Fibroblast of lung (primary cell): Measurements from ENCODE around the gene USP17L12. TPM values are rescaled to one million over a fixed set of nuclear protein-coding genes. Genes with fewer than 3 reads are reported as not detected.
"Not testable (repeated sequence)": the region's sequence is repeated elsewhere in the genome, so short reads cannot be mapped to it uniquely, and the experiment has no call there.

Experiments used
- DNase-seq, 2 donors: peaks; one replicate each; pipeline versions ENCODE4 v3.0.0 to v3.0.0-alpha.2; 2010; ENCODE audit warnings: low read depth in 2 of 2
- H2AFZ ChIP-seq: 2 replicates; pipeline ENCODE4 v1.5.1; 2012; ENCODE audit warnings: low read length, control low read depth, inconsistent platforms
- H3K27ac ChIP-seq: 2 replicates; pipeline ENCODE4 v1.5.1; 2011; ENCODE audit warnings: low read length, control low read depth; ENCODE audit not compliant: insufficient read depth
- H3K27me3 ChIP-seq: 2 replicates; pipeline ENCODE4 v1.5.1; 2011; ENCODE audit warnings: mild to moderate bottlenecking, low read length; ENCODE audit not compliant: control insufficient read depth, insufficient read depth
- H3K36me3 ChIP-seq: 2 replicates; pipeline ENCODE4 v1.5.1; 2011; ENCODE audit warnings: low read length; ENCODE audit not compliant: control insufficient read depth, insufficient read depth
- H3K4me1 ChIP-seq: 2 replicates; pipeline ENCODE4 v1.5.1; 2011; ENCODE audit warnings: low read length; ENCODE audit not compliant: control insufficient read depth, insufficient read depth; ENCODE audit errors: extremely low read depth
- H3K4me2 ChIP-seq: 2 replicates; pipeline ENCODE4 v1.5.1; 2011; ENCODE audit warnings: low read length, control low read depth; ENCODE audit not compliant: insufficient read depth; ENCODE audit errors: extremely low read depth
- H3K4me3 ChIP-seq, 4 experiments: fragments of 200-600 bp in 1 of 4; sonication (generic) in 1 of 4; replicated peaks in 1 of 4; 2 replicates each; pipeline ENCODE4 v1.5.1; 2011 to 2016; ENCODE audit warnings: low read length in 4 of 4, low read depth in 3 of 4, mild to moderate bottlenecking in 3 of 4, control low read depth in 2 of 4, inconsistent platforms in 1 of 4, mixed read lengths in 1 of 4; ENCODE audit not compliant: insufficient read depth in 1 of 4; ENCODE audit errors: control extremely low read depth in 1 of 4
- H3K79me2 ChIP-seq: 2 replicates; pipeline ENCODE4 v1.5.1; 2012; ENCODE audit warnings: mild to moderate bottlenecking, low read length, inconsistent platforms; ENCODE audit not compliant: control insufficient read depth, insufficient read depth
- H3K9ac ChIP-seq: 2 replicates; pipeline ENCODE4 v1.5.1; 2011; ENCODE audit warnings: mild to moderate bottlenecking, low read length, control low read depth; ENCODE audit not compliant: insufficient read depth
- H3K9me3 ChIP-seq: 2 replicates; pipeline ENCODE4 v1.5.1; 2012; ENCODE audit warnings: low read depth, low read length; ENCODE audit not compliant: control insufficient read depth, insufficient read depth
- H4K20me1 ChIP-seq: 2 replicates; pipeline ENCODE4 v1.5.1; 2011; ENCODE audit warnings: low read length; ENCODE audit not compliant: control insufficient read depth, insufficient read depth; ENCODE audit errors: extremely low read depth
- polyA minus RNA-seq: library from RNA; depleted of rRNA, polyadenylated mRNA; stranded (reverse); fragments of >200 nt; gene quantifications from 2 replicates; pipeline ENCODE4 v1.2.3, GENCODE V29; 2011; ENCODE audit warnings: low replicate concordance
- polyA plus RNA-seq, 2 donors: library from polyadenylated mRNA; depleted of rRNA in 1 of 2; stranded (reverse) in 1 of 2; unstranded in 1 of 2; fragments of >200 nt; gene quantifications; 2 replicates each; pipeline ENCODE4 v1.2.1, GENCODE V29; 2011 to 2012; ENCODE audit warnings: missing spikeins in 1 of 2
- total RNA-seq: library from RNA; depleted of rRNA; stranded (reverse); fragments of >200 nt; gene quantifications from 2 replicates; pipeline ENCODE4 v1.2.1, GENCODE V29; 2014

Gene USP17L12, protein sequence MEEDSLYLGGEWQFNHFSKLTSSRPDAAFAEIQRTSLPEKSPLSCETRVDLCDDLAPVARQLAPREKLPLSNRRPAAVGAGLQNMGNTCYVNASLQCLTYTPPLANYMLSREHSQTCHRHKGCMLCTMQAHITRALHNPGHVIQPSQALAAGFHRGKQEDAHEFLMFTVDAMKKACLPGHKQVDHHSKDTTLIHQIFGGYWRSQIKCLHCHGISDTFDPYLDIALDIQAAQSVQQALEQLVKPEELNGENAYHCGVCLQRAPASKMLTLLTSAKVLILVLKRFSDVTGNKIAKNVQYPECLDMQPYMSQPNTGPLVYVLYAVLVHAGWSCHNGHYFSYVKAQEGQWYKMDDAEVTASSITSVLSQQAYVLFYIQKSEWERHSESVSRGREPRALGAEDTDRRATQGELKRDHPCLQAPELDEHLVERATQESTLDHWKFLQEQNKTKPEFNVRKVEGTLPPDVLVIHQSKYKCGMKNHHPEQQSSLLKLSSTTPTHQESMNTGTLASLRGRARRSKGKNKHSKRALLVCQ
- total RNA-seq: not detected in 2 replicates
- polyA plus RNA-seq: not detected in 2 replicates
- polyA plus RNA-seq (2012): not detected in 2 replicates
- polyA minus RNA-seq: not detected in 2 replicates

DNA sequence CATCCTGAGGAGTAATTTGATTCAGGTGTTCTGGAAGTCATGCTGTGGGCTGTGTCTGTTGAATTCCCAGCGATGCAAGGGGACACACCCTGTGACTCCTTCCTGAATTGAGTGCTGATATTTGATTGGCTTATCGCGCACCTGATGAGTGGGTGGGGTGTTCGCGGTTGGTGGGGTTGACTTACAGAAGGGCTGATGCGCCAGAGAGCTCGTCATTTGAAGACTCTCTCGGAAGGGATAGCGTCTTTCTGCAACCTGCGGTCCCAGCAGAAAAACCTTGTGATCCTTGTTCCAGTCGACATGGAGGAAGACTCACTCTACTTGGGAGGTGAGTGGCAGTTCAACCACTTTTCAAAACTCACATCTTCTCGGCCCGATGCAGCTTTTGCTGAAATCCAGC, at the start of gene USP17L12:
USP17L12 (plus strand) TSS at position 301 of the 400 bp plus-strand sequence; CDS start at position 301, 0 bp downstream.
- H3K4me1 ChIP-seq, H4K20me1 ChIP-seq, H3K9ac ChIP-seq, DNase-seq, H3K79me2 ChIP-seq, H3K27me3 ChIP-seq, H3K36me3 ChIP-seq, H3K4me2 ChIP-seq, H3K4me3 ChIP-seq, H2AFZ ChIP-seq, H3K27ac ChIP-seq, H3K9me3 ChIP-seq: not testable (repeated sequence)

DNA sequence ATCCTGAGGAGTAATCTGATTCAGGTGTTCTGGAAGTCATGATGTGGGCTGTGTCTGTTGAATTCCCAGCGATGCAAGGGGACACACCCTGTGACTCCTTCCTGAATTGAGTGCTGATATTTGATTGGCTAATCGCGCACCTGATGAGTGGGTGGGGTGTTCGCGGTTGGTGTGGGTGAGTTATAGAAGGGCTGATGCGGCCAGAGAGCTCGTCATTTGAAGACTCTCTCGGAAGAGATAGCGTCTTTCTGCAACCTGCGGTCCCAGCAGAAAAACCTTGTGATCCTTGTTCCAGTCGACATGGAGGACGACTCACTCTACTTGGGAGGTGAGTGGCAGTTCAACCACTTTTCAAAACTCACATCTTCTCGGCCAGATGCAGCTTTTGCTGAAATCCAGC, 9.6 kb upstream of the USP17L12 start, which contains the start of gene USP17L10:
USP17L10 (plus strand) TSS at position 301 of the 400 bp plus-strand sequence; CDS start at position 301, 0 bp downstream.
- not testable (repeated sequence) for H3K27ac ChIP-seq, H3K4me1 ChIP-seq, H3K27me3 ChIP-seq, H2AFZ ChIP-seq, H4K20me1 ChIP-seq, H3K4me2 ChIP-seq, H3K79me2 ChIP-seq, H3K36me3 ChIP-seq, H3K9me3 ChIP-seq, H3K9ac ChIP-seq, DNase-seq, H3K4me3 ChIP-seq

DNA sequence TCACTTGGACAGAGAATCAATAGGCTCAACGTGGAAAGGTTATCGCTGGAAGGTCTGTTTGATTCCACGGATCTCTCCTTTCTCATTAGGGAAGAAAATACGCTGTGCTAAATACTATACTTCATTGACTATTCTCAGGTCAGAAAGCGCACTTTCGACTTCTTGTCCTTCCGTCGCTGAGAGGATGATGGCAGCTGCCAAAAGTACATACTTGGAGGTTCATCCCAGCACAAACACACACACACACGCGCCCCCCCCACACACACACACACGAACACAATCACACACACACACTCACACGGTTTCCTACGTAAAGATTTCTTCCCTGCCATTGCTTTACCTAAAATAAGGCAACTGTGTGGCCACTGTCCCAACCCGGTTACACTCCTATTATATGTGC, 5.3 kb upstream of the USP17L12 start:
- H3K9ac ChIP-seq, H3K36me3 ChIP-seq, H4K20me1 ChIP-seq, H3K4me2 ChIP-seq, H3K4me1 ChIP-seq, H2AFZ ChIP-seq, H3K27me3 ChIP-seq, H3K79me2 ChIP-seq, H3K4me3 ChIP-seq, H3K27ac ChIP-seq, DNase-seq, H3K9me3 ChIP-seq: not testable (repeated sequence)

DNA sequence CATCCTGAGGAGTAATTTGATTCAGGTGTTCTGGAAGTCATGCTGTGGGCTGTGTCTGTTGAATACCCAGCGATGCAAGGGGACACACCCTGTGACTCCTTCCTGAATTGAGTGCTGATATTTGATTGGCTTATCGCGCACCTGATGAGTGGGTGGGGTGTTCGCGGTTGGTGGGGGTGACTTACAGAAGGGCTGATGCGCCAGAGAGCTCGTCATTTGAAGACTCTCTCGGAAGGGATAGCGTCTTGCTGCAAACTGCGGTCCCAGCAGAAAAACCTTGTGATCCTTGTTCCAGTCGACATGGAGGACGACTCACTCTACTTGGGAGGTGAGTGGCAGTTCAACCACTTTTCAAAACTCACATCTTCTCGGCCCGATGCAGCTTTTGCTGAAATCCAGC, 4.8 kb upstream of the USP17L12 start, which contains the start of gene USP17L11:
USP17L11 (plus strand) TSS at position 301 of the 400 bp plus-strand sequence; CDS start at position 301, 0 bp downstream.
- H3K27ac ChIP-seq, H4K20me1 ChIP-seq, H3K9me3 ChIP-seq, H3K79me2 ChIP-seq, H3K9ac ChIP-seq, H3K4me3 ChIP-seq, H3K36me3 ChIP-seq, H3K4me1 ChIP-seq, DNase-seq, H3K27me3 ChIP-seq, H3K4me2 ChIP-seq, H2AFZ ChIP-seq: not testable (repeated sequence)

DNA sequence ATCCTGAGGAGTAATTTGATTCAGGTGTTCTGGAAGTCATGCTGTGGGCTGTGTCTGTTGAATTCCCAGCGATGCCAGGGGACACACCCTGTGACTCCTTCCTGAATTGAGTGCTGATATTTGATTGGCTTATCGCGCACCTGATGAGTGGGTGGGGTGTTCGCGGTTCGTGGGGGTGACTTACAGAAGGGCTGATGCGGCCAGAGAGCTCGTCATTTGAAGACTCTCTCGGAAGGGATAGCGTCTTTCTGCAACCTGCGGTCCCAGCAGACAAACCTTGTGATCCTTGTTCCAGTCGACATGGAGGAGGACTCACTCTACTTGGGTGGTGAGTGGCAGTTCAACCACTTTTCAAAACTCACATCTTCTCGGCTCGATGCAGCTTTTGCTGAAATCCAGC, 4.6 kb downstream of the USP17L12 start, which contains the start of gene USP17L13:
USP17L13 (plus strand) TSS at position 301 of the 400 bp plus-strand sequence; CDS start at position 301, 0 bp downstream.
- H2AFZ ChIP-seq, H3K4me1 ChIP-seq, H3K9me3 ChIP-seq, H3K9ac ChIP-seq, DNase-seq, H3K79me2 ChIP-seq, H3K36me3 ChIP-seq, H3K27ac ChIP-seq, H3K4me3 ChIP-seq, H4K20me1 ChIP-seq, H3K4me2 ChIP-seq, H3K27me3 ChIP-seq: not testable (repeated sequence)

DNA sequence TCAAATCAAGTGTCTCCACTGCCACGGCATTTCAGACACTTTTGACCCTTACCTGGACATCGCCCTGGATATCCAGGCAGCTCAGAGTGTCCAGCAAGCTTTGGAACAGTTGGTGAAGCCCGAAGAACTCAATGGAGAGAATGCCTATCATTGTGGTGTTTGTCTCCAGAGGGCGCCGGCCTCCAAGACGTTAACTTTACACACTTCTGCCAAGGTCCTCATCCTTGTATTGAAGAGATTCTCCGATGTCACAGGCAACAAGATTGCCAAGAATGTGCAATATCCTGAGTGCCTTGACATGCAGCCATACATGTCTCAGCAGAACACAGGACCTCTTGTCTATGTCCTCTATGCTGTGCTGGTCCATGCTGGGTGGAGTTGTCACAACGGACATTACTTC, 10.3 kb downstream of the USP17L12 start:
- not testable (repeated sequence) for DNase-seq, H2AFZ ChIP-seq, H3K9ac ChIP-seq, H4K20me1 ChIP-seq, H3K9me3 ChIP-seq, H3K79me2 ChIP-seq, H3K4me3 ChIP-seq, H3K4me1 ChIP-seq, H3K27me3 ChIP-seq, H3K27ac ChIP-seq, H3K36me3 ChIP-seq, H3K4me2 ChIP-seq
